Breast epithelium (tissue), 3 donors: Measurements from ENCODE around the gene GNAI3.

Experiments used
- CTCF ChIP-seq, 3 donors: fragments of 450-650 bp; IDR thresholded peaks; one replicate each; pipeline ENCODE4 v1.5.1; 2016 to 2017; ENCODE audit warnings: antibody characterized with exemption in 3 of 3, mild to moderate bottlenecking in 3 of 3, moderate library complexity in 3 of 3
- POLR2A ChIP-seq: fragments of 450-650 bp; IDR thresholded peaks from one replicate; pipeline ENCODE4 v1.6.1; 2016; ENCODE audit warnings: antibody characterized with exemption, mild to moderate bottlenecking, moderate library complexity

- TF ChIP-seq CTCF (IDR thresholded peaks at IDR 0.05) (no peak), POLR2A (no peak)
Observed at GRCh38 chr1:109605381-109605780, 57.0 kb downstream of the GNAI3 start.
